Activated CD4-positive, alpha-beta T cell treated with anti-CD3 and anti-CD28 coated beads, Interleukin-2, amount 50 U/mL, for 24 hours (primary cell): ENCODE measurements around the gene FKBP7.
"Not testable (repeated sequence)": the region's sequence is repeated elsewhere in the genome, so short reads cannot be mapped to it uniquely, and the experiment has no call there.

ENCODE experiments used
- DNase-seq, 2 donors: peaks; one replicate each; pipeline ENCODE4 v3.0.0-alpha.2; 2020; ENCODE audit warnings: low read depth in 1 of 2, low spot score in 1 of 2

Gene FKBP7

DNA sequence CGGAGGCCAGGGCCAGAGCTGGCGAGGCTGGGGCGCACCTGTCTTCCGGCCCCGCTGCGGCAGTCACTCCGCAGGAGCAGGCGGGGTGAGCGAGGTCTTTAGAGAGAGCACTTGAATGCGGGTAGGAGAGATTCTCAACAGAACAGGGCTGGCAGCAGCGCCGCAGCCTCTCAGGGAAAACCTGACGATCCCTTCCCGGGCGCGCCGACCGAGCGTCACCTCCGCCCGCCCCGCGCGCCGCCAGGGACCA is 28.0 kb downstream of the FKBP7 start:
- DNase-seq, result peak in 1 of 2 donors; percentile 75

DNA sequence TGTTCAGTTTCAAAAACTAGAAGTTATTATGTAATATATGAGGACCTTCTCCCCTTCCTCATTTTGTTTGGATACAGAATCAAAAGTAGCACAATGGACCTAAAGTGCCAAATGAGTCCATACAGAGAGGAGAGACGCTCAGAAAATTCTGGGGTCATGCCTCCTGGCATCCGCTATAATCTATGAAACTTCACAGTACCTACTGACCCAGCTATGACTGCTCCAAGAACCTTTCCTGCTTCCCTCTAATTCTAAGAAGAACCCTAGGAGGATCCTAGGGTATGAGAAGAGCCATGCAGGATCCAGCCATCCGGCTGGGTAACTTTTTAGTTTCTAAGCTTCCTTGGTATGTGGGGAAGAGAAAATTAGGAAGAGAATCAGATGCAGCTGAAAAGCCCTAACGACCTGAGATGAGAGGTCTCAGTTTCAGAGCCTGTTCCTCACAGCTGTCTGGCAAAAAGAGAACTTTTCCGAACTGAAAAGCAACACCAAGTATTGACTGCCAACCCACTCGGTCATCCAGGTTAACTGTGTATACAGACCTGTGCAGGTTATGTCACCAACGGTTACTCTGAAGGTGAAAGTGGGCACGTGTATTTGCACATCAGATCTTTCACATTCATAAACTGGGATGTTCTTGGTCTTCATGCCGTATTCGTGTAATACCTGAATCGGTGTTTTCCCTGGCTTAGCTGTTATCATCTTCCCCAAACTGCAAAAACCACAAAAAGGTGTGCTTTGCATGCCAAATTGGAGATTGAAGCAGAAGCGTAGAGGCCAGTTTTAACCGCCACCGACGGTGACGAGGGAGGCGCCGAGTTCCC is 28.5 kb downstream of the FKBP7 start:
- DNase-seq, result no peak

DNA sequence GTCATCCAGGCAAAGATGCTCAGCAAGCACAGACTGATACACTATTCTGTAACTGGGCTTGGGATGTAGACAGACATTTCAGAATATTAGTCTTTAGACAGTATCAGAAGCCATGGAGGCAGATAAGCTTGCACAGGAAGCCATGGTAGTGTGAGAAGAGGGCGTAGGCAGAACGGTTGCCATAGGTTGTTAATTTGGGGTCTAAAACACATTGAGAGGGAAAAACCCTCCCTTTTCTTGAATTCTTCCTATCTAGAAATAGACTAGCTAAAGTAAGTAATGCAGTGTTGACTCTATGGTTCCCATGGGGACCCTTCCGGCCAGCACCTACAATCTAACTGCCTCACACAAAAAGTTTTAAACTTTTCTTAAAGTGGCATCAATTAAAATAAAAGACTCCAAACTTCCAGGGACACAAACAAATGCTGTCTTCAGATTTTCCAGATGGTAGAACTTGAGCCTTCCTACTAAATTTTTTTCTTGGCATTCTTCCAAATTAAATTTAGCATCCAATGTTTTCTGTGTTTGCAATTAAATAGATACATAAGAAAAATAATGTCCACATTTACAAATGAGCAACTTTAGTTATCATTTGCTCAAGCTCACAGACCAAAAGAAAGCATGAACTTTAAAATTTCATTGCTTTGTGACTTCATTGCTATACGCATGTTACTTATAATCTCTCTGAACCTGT is 29.3 kb downstream of the FKBP7 start:
- DNase-seq, result no peak

DNA sequence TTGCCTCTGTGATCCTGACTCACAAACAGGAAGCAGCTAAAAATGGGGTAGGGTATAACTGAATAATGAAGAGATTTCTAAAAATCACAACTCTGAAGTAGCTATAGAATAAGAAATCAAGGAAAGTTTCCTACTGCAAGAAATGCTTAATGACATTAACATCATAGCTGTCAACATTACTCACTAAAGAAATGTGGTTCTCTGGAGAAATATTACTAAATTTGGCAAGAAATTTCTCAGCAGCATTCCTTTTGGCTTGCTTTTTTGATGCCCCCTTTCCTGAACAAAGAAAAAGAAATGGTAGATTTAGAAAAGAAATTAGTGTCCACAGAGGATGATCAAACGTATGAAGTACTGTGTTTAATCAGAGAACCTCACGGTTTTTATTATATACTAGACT is 37.0 kb downstream of the FKBP7 start:
- no peak for DNase-seq

DNA sequence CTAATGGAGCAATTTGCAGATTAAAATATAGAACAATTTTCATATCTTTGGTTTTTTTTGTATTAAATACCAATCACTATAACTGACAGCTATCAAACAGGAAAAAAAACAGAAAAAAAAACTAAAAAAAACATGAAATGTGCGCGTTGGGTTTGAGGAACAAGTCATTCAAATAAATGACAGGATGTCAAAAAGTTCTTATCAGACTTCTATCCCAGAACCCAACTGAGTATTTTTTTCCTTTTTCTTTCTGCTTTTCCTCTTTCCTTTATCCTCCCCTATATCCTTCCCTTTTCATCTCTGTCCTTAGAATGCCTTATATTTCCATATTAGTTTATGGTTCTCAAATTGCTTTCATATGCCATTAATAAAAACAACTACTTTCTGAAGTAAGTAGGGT is 41.7 kb downstream of the FKBP7 start:
- DNase-seq, result no peak

DNA sequence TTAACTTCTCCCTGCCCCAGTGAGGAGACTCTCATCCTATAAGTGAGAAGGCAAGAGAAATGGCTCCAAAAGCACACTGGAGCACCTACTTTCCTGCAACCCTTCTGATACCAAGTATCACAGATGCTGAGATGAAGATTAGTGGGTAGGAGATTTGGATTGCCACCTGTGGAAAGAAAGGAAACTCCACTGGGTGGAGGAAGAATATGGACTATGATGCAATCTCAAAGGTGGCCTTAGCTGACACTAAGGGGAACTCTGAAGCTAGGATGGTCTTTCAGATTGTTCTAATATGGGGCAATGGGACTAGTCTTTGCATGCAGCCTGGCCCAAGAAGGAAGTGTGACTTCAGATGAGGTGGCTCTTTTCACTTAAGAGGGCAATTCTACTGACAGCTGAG is 49.1 kb downstream of the FKBP7 start:
- no peak for DNase-seq

DNA sequence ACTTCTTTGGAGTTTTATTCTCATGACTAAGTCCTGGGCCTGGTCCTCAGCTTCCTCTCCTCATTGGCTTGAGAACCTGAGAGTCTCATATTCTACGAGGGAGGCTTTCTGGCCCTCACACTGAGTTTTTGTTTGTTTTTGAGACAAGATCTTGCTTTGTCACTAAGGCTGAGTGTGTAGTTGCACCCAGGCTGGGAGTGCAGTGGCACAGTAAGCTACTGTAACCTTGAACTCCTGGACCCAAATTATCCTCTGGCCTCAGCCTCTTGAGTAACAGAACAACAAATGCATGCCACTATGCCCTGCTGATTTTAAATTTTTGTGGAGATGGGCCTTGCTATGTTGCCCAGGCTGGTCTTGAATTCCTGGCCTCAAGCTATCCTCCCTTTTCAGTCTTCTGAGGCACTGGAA is 50.0 kb downstream of the FKBP7 start:
- DNase-seq, result no peak

DNA sequence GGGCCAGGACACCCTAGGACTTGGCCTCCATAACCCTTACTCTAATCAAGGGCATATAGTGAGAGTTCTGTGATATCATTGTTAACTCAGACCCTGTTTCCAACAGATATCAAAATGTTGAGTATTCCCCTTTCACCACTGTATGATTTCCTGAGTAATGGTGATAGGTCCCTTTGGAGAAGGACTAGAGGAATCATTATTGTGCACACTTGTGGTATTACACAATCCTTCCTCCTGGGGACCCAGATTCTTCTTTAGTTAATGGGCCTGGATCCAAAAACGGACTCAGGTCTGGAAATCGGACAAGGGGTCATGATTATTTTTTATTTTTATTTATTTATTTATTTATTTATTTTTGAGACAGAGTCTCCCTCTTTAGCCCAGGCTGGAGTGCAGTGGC is 50.9 kb downstream of the FKBP7 start:
- DNase-seq, result no peak

DNA sequence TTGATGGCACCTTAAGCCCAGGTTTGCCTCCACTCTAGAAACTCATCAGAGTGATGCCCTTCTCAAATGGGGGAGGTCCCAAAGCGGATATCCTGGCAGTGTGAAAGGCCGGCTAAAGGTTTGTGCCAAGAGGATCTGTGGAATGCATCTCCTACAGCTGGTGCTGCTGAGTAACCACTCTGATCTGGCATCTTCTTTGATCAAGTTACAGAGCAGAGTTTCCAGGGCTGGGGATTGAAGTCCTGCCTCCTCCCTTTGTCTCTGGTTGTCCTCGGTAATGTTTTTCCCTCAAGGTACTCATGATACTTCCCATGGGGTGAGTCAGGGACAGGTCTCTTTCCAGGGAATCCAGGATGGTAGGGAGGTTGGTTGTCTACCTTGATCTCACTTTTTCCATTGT is 52.0 kb downstream of the FKBP7 start:
- DNase-seq, result no peak

DNA sequence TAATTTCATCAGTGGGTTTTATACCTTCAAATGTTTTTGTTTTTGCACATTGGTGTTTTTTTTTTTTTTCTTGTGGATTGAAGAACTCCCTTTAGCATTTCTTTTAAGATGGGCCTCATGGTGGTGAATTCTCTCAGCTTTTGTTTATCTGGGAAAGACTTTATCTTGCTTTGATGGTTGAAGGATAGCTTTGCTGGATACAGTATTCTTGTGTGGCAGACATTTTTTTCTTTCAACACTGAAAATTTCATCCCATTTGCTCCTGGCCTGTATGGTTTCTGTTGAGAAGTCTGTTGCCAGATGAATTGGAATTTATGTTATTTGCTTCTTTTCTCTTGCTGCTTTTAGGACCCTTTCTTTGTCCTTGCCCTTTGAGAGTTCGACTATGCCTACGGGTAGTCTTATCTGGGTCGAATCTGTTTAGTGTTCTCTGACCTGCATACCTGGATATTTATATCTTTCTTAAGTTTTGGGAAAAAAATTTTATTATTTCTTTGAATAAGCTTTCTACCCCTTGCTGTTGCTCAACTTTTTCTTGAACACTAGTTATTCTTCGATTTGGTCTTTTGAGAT is 53.1 kb downstream of the FKBP7 start:
- no peak for DNase-seq

DNA sequence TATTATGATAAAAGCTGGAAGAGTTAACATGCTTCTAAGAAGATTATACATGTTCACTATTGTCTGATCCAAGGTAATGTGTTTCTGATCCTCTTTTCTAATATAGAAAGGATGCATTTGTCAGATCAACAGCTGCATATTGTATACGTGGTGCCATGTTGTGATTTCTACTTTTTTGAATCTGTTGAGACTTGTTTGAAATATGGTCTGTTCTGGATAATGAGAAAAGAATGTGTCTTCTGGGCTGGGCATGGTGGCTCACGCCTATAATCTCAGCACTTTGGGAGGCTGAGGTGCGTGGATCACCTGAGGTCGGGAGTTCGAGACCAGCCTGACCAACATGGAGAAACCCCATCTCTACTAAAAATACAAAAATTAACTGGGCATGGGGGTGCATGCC is 54.7 kb downstream of the FKBP7 start:
- DNase-seq, result not testable (repeated sequence)

DNA sequence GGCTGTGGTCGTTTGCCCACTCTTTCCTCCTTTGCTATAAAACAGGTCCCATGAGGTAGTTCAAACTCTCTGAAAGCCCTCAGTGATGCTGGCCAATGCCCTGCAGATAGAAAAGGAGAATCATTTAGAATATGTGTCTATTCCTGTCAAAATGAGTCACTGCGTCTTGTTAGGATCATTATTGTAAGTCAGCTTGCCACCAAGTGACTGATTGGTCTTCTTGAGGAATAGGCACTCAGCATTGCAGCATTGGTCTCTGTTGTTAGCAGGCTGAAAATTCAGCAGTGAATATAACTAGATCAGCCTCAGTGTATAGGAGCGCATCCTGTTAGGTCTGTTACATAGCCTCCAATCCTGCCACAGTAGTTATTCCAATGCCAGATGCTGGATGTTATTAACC is 56.3 kb downstream of the FKBP7 start:
- DNase-seq, result no peak

DNA sequence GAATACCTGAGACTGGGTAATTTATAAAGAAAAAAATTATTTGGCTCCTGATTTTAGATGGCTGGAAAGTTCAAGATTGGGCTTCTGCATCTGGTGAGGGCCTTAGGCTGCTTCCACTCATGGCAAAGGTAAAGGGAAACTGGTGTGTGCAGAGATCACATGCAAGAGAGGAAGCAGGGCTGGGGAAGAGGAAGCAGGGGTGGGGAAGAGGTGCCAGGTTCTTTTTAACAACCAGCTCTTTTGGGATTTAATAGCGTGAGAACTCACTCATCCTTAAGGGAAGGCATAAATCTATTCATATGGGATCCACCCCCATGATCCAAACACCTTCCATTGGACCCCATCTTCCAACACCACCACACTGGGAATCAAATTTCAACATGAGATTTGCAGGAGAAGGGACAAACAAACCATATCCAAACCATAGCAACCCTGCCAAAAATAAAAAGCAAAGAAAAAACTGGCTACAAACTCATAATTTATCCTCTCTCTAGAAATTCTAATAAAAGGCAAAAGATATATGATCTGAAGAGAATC is 57.9 kb downstream of the FKBP7 start:
- DNase-seq, result no peak

DNA sequence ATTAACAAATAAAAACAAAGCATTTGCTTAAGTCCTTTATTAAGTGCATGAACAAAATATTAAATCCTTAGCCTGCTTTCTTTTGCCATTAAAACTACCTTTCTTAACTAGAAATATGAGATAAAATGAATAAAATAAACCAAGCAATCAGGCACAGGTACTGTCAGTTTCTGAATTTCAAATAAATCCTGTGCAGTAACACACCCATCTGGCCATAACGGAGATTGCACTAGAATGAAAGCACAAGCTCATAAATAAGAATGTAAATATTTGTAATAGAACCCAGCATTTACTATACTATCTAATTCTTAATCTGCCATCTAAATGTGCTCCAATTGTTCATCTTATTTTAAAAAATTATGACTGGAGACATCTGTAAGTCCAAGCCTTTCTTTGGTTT is 59.3 kb downstream of the FKBP7 start:
- DNase-seq, result no peak

DNA sequence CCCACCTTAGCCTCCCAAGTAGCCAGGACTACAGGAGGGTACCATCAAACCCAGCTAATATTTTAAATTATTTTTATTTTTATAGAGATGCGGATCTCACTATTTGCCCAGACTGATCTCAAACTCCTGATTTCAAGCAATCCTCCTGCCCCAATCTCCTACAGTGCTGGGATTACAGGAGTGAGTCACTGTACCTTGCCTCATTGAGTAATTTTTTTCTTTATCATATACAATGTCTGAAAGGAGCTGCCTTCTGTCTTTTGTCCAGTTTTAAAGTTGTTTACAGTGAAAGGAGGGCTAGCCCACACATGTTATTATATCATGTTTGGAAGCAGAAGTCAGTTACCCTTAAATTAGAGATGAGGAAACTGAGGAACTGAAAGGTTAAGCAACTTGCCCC is 60.0 kb downstream of the FKBP7 start:
- DNase-seq, result no peak

DNA sequence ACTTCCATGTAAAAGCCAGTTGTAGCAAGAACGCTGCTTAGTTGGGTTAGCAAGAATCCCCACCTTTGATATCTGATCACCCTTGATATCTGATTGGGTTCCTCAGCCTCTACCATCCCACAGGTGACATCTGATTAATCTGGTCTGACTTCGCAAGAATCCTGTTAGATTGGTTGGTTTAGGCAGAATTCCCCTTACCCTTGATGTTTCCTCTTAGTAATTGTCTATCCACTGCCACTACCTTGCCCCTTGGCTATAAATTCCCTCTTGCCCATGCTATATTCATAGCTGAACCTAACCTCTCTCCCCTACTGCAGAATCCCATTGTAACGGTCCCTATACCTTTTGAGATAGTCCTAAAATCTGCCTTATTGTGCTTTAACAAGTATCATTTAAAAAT is 60.5 kb downstream of the FKBP7 start:
- no peak for DNase-seq

DNA sequence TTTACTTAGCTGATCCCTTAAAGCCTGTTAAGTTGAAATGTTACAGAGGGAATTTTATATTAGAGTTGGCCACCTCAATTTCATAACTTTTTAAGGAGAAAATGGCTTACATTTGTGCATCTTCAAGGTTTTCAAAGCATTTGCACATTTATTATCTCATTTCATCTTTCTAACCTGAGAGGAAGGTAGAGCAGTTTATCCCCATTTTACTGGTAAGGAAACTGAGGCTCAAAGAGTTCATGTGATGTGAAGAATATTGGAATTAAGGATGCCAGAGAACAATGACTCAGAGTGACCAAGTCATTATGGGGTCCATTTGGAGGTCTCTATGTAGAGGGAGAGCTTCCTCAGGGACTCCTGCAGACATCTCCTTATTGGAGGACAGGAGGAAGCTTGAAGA is 62.4 kb downstream of the FKBP7 start:
- no peak for DNase-seq

DNA sequence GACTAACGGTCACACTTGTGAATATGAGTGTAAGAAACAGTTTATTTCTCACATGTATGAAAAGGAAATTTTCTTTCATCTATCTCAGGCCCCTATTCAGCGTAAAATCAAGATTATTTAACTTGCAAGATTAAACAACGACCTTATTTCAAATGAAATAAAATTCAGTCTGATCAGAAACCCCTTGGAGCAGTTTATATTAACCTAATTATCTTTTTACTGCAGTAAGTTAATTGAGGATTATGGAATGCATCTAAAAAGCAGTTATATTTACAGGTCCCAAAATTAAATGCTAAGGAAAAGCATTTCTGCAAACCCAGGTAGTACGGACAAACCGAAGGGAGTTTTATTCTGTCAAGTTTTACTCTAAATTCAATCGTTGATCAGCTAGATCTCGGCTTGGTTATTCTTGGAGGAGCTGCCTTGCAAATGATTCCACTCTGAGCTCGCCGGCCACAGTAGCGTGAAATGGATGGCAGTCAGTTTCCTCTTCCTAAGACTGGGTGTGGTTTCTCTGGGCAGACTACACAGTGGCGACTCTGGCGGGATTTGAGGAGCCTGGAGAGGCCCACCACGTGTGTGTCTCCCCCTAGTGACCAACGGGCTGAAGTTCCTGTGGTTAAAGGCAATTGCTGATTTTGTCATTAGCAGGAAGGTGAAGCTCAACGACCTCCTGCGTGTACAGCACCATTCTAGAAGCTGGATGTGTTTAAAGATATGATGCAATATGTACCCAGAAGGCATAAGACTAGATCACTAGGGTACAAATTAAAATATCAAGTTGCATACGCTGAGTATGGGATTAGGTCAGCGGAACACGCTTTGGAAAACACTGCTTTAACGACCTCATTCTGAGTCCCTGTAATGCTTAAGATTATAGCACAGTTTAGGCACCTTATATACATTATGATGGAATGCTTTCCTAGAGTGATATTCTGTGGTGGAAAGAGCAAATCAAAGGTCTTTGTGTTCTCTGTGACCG is 63.8 kb downstream of the FKBP7 start:
- peak; percentile 47 to 68 for DNase-seq
